Measurements from ENCODE around the gene EXD3. TPM values are rescaled to one million over a fixed set of nuclear protein-coding genes. Genes with fewer than 3 reads are reported as not detected.

Gene EXD3
- total and polyA plus RNA-seq, 2 of the 13 experiments (the other 11 are each of a cell fraction or from before 2014, with no cell fraction given): 2.7 to 4.8 TPM

DNA sequence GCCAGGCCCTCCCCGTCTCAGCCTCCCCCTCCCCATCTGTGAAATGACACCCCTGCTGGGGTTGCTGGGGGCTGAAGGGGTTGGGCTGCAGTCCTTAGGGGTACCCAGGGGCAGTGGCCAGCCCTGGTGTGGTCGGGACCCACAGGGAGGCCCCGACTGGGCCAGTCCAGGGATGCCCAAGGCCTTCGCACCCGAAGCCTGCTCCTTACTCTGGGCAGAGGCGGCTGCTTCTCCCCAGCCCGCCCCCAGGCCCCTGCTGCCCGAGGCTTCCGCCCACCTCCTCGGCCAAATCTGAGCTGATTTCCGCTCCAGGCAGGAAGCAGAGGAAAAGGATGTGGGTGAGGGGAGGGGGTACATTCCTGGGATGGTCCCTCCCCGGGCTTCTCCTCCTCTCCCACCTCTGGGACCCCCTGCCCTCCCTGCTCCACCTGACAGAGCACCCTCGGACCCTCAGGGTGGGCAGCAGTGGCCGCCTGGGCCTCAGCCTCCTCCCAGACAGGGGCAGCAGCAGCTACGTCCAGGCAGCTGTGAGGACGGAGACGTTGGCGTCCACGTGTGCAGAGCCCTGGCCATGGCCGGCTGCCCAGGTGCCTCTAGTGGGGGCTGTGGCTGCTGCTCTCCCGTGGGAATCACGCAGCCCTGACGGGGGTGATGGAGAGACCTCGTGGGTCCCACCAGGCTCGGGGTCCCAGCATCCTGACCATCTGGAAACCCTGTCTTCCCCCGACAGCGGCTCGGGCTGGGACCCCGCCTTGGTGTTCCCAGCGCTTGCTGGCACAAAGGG, 116.7 kb downstream of the EXD3 start (continued):
- TF ChIP-seq, protein P1, sequence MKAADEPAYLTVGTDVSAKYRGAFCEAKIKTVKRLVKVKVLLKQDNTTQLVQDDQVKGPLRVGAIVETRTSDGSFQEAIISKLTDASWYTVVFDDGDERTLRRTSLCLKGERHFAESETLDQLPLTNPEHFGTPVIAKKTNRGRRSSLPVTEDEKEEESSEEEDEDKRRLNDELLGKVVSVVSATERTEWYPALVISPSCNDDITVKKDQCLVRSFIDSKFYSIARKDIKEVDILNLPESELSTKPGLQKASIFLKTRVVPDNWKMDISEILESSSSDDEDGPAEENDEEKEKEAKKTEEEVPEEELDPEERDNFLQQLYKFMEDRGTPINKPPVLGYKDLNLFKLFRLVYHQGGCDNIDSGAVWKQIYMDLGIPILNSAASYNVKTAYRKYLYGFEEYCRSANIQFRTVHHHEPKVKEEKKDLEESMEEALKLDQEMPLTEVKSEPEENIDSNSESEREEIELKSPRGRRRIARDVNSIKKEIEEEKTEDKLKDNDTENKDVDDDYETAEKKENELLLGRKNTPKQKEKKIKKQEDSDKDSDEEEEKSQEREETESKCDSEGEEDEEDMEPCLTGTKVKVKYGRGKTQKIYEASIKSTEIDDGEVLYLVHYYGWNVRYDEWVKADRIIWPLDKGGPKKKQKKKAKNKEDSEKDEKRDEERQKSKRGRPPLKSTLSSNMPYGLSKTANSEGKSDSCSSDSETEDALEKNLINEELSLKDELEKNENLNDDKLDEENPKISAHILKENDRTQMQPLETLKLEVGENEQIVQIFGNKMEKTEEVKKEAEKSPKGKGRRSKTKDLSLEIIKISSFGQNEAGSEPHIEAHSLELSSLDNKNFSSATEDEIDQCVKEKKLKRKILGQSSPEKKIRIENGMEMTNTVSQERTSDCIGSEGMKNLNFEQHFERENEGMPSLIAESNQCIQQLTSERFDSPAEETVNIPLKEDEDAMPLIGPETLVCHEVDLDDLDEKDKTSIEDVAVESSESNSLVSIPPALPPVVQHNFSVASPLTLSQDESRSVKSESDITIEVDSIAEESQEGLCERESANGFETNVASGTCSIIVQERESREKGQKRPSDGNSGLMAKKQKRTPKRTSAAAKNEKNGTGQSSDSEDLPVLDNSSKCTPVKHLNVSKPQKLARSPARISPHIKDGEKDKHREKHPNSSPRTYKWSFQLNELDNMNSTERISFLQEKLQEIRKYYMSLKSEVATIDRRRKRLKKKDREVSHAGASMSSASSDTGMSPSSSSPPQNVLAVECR (CRISPR knock-in tag; IDR thresholded peaks at IDR 0.05; ENCODE audit: borderline replicate concordance): no peak
- TF ChIP-seq ZNF543 (CRISPR knock-in tag; IDR thresholded peaks at IDR 0.05): no peak
- TF ChIP-seq HNRNPLL (IDR thresholded peaks at IDR 0.05; ENCODE audit: low read depth, low read length, poor library complexity, severe bottlenecking): peak; percentile 4
- TF ChIP-seq RELA (CRISPR knock-in tag; IDR thresholded peaks at IDR 0.05): no peak
- TF ChIP-seq, protein P2, sequence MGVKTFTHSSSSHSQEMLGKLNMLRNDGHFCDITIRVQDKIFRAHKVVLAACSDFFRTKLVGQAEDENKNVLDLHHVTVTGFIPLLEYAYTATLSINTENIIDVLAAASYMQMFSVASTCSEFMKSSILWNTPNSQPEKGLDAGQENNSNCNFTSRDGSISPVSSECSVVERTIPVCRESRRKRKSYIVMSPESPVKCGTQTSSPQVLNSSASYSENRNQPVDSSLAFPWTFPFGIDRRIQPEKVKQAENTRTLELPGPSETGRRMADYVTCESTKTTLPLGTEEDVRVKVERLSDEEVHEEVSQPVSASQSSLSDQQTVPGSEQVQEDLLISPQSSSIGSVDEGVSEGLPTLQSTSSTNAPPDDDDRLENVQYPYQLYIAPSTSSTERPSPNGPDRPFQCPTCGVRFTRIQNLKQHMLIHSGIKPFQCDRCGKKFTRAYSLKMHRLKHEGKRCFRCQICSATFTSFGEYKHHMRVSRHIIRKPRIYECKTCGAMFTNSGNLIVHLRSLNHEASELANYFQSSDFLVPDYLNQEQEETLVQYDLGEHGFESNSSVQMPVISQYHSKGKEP (CRISPR knock-in tag; IDR thresholded peaks at IDR 0.05): no peak
- no peak for TF ChIP-seq ZMYM4 (CRISPR knock-in tag; IDR thresholded peaks at IDR 0.05)
- TF ChIP-seq, protein P3, sequence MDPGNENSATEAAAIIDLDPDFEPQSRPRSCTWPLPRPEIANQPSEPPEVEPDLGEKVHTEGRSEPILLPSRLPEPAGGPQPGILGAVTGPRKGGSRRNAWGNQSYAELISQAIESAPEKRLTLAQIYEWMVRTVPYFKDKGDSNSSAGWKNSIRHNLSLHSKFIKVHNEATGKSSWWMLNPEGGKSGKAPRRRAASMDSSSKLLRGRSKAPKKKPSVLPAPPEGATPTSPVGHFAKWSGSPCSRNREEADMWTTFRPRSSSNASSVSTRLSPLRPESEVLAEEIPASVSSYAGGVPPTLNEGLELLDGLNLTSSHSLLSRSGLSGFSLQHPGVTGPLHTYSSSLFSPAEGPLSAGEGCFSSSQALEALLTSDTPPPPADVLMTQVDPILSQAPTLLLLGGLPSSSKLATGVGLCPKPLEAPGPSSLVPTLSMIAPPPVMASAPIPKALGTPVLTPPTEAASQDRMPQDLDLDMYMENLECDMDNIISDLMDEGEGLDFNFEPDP (CRISPR knock-in tag; conservative IDR thresholded peaks at IDR 0.05): no peak
- no peak for TF ChIP-seq HNRNPL (IDR thresholded peaks at IDR 0.05; ENCODE audit: low read depth, low read length)
- TF ChIP-seq TEAD3 (CRISPR knock-in tag; optimal IDR thresholded peaks at IDR 0.05; ENCODE audit: borderline replicate concordance): peak; percentile 53
- TF ChIP-seq SRF (IDR thresholded peaks at IDR 0.05; ENCODE audit: low read depth, low read length): no peak
- TF ChIP-seq CREM (IDR thresholded peaks at IDR 0.05): no peak
- TF ChIP-seq CREM (CRISPR knock-in tag; IDR thresholded peaks at IDR 0.05): no peak
- no peak for TF ChIP-seq ZNF225 (CRISPR knock-in tag; IDR thresholded peaks at IDR 0.05)
- 0 out of 2 replicates have a peak, but pooled peaks have one; percentile 7 for TF ChIP-seq ZBTB7B (CRISPR knock-in tag; IDR thresholded peaks at IDR 0.05)
- TF ChIP-seq ZFP36L1 (CRISPR knock-in tag; IDR thresholded peaks at IDR 0.05): no peak
- peak; percentile 34; the same call in 1 of the 2 replicates for TF ChIP-seq SAP130 (CRISPR knock-in tag; IDR thresholded peaks at IDR 0.05; ENCODE audit: low read depth)
- no peak for TF ChIP-seq DR1 (CRISPR knock-in tag; IDR thresholded peaks at IDR 0.05)
- TF ChIP-seq ZNF160 (CRISPR knock-in tag; IDR thresholded peaks at IDR 0.05): no peak
- TF ChIP-seq ZNF709 (CRISPR knock-in tag; IDR thresholded peaks at IDR 0.05): no peak
- TF ChIP-seq ZNF335 (CRISPR knock-in tag; IDR thresholded peaks at IDR 0.05): no peak
- TF ChIP-seq CBX1 (IDR thresholded peaks at IDR 0.05; ENCODE audit: low read depth): no peak
- TF ChIP-seq MYNN (CRISPR knock-in tag; IDR thresholded peaks at IDR 0.05; ENCODE audit: low read depth): no peak
- no peak for TF ChIP-seq RXRA (CRISPR knock-in tag; IDR thresholded peaks at IDR 0.05)
- no peak for TF ChIP-seq KDM1A (CRISPR knock-in tag; IDR thresholded peaks at IDR 0.05)
- no peak for TF ChIP-seq PHF21A (CRISPR knock-in tag; IDR thresholded peaks at IDR 0.05)
- TF ChIP-seq NFKBIZ (CRISPR knock-in tag; IDR thresholded peaks at IDR 0.05): no peak
